ENCODE results near the gene FAM216B. TPM values are rescaled to one million over a fixed set of nuclear protein-coding genes. Genes with fewer than 3 reads are reported as not detected.

Gene FAM216B
- total and polyA plus RNA-seq, 8 donors = 0.41 to 17.5 (median 9.3) TPM

GRCh38 chr13:42807241-42807640, 25.9 kb downstream of the FAM216B start:
- ATAC-seq (no peak), DNase-seq (no peak)
- H3K9me3 ChIP-seq = no peaks in the 10 kb centered on the region
- H3K27ac ChIP-seq = no peak overlapping the region
- TF ChIP-seq CTCF (IDR thresholded peaks at IDR 0.05) = no peak
- no peaks in the 10 kb centered on the region for H3K4me1 ChIP-seq
- no peaks in the 10 kb centered on the region for H3K36me3 ChIP-seq
- intact Hi-C loops (cut with DNase I) = no loop called here
- H3K27me3 ChIP-seq = no peaks in the 10 kb centered on the region
- no peak overlapping the region for H3K4me3 ChIP-seq

GRCh38 chr13:42807866-42808265, 26.5 kb downstream of the FAM216B start:
- no peak for ATAC-seq

GRCh38 chr13:42808341-42808940, 27.1 kb downstream of the FAM216B start:
- H3K27ac ChIP-seq = no peak overlapping the region
- no peak for TF ChIP-seq CTCF (IDR thresholded peaks at IDR 0.05)
- H3K36me3 ChIP-seq = no peaks in the 10 kb centered on the region
- no peak for ATAC-seq
- no peak overlapping the region for H3K4me3 ChIP-seq
- no peaks in the 10 kb centered on the region for H3K27me3 ChIP-seq
- no peak for DNase-seq
- H3K4me1 ChIP-seq = no peaks in the 10 kb centered on the region
- no peaks in the 10 kb centered on the region for H3K9me3 ChIP-seq
- intact Hi-C loops (cut with DNase I) = no loop called here

More at GRCh38 chr13:42807866-42808265, 26.5 kb downstream of the FAM216B start:
- no peak for TF ChIP-seq CTCF (IDR thresholded peaks at IDR 0.05)
- Histone ChIP-seq H3K9me3 (no peaks in the 10 kb centered on the region), H3K4me3 (no peak overlapping the region), H3K27me3 (no peaks in the 10 kb centered on the region), H3K27ac (no peak overlapping the region), H3K4me1 (no peaks in the 10 kb centered on the region), H3K36me3 (no peaks in the 10 kb centered on the region)
- intact Hi-C loops (cut with DNase I) = no loop called here
- no peak for DNase-seq

GRCh38 chr13:42812316-42812715, 30.9 kb downstream of the FAM216B start:
- no peak for TF ChIP-seq CTCF (IDR thresholded peaks at IDR 0.05)
- Histone ChIP-seq H3K27ac (no peak overlapping the region), H3K9me3 (no peaks in the 10 kb centered on the region), H3K36me3 (no peaks in the 10 kb centered on the region), H3K4me3 (no peak overlapping the region), H3K27me3 (no peaks in the 10 kb centered on the region), H3K4me1 (no peaks in the 10 kb centered on the region)
- ATAC-seq (no peak), DNase-seq (no peak)
- intact Hi-C loops (cut with DNase I) = no loop called here

GRCh38 chr13:42814868-42815267, 33.5 kb downstream of the FAM216B start:
- intact Hi-C loops (cut with DNase I) = no loop called here
- Histone ChIP-seq H3K9me3 (no peaks in the 10 kb centered on the region), H3K4me3 (no peak overlapping the region), H3K27ac (no peak overlapping the region), H3K4me1 (no peaks in the 10 kb centered on the region), H3K27me3 (no peaks in the 10 kb centered on the region), H3K36me3 (no peaks in the 10 kb centered on the region)
- TF ChIP-seq CTCF (IDR thresholded peaks at IDR 0.05) = no peak
- no peak for DNase-seq
- ATAC-seq = peak; percentile 39

Measured in left lung (tissue), 10 donors.